Epithelial cell of umbilical artery (primary cell): ENCODE results near the gene TCERG1L. TPM values are rescaled to one million over a fixed set of nuclear protein-coding genes. Genes with fewer than 3 reads are reported as not detected.

Experiments
- total RNA-seq: library from RNA; depleted of rRNA; stranded (reverse); fragments of >200 nt; gene quantifications from 2 replicates; pipeline ENCODE4 v1.2.3, GENCODE V29; 2014

The TCERG1L gene, protein sequence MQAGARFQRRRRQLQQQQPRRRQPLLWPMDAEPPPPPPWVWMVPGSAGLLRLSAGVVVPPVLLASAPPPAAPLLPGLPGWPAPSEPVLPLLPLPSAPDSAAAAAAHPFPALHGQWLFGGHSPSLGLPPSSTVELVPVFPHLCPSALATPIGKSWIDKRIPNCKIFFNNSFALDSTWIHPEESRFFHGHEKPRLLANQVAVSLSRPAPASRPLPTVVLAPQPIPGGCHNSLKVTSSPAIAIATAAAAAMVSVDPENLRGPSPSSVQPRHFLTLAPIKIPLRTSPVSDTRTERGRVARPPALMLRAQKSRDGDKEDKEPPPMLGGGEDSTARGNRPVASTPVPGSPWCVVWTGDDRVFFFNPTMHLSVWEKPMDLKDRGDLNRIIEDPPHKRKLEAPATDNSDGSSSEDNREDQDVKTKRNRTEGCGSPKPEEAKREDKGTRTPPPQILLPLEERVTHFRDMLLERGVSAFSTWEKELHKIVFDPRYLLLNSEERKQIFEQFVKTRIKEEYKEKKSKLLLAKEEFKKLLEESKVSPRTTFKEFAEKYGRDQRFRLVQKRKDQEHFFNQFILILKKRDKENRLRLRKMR
- not detected in 2 replicates for total RNA-seq

DNA sequence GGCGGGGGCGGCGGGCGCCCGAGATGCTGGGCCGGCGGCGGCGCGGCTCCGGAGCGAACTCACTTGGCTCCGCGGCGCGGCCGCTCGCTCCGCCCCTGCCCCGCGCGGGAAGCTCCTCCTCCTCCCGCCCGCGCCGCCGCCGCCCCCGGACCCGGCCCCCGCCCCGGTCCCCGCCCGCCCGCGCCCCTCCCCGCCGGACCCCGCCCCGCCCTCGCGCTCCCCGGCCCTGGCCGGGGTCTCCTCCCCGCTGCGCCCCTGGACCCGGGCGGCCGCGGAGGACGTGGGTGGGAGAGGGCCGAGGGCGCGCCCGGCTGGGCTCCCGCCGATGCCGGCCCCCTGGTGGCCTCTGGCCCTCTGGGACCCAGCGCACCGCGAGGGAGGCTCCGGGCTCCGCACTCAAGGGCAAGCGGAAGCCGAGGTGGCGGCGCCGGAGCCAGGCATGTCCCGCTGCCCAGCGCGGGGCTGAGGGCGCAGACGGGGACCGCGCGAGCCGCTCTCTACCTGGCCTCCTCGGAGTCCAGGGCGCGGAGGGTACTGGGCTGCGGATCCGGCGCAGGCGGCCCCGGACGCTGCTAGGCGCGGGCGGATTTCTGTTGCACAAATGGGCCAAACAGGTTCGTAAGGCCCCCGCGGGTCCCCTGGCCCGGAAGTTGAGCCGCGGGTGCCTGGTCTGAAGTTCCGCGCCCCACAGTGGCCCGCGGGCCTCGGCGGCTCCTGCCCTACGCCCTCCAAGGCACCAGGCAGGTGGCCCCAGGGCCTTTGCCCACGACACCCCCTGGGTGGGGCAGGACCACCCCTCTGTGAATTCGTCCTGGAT is at the start of gene TCERG1L:
Gene TCERG1L, minus strand, starts transcription at position 61 of the 817 bp plus-strand sequence. CDS start 86 bp downstream, outside the sequence.

